H9 (cell line): ENCODE measurements around the gene KATNB1. TPM values are rescaled to one million over a fixed set of nuclear protein-coding genes. Genes with fewer than 3 reads are reported as not detected.
A peak's percentile ranks its signal among the peaks of the same experiment; 100 is the strongest.

Source experiments
- DNase-seq: peaks from one replicate; pipeline ENCODE4 v3.0.0-alpha.2; 2017
- H2AFZ ChIP-seq: one replicate; pipeline ENCODE4 v1.6.1; 2013; ENCODE audit warnings: mild to moderate bottlenecking, low read length, control low read depth, moderate library complexity
- H2AK5ac ChIP-seq: 2 replicates; pipeline ENCODE4 v1.6.1; 2013; ENCODE audit warnings: low read length, control low read depth, mixed read lengths; ENCODE audit not compliant: insufficient read length
- H2BK120ac ChIP-seq: one replicate; pipeline ENCODE4 v1.6.1; 2013; ENCODE audit warnings: low read depth, mild to moderate bottlenecking, low read length, control low read depth, inconsistent platforms; ENCODE audit not compliant: poor library complexity, severe bottlenecking
- H2BK12ac ChIP-seq: 2 replicates; pipeline ENCODE4 v1.6.1; 2013; ENCODE audit warnings: low read length, control low read depth, mixed read lengths, low read depth; ENCODE audit not compliant: insufficient read length
- H2BK15ac ChIP-seq: 2 replicates; pipeline ENCODE4 v1.6.1; 2013; ENCODE audit warnings: low read depth, low read length, control low read depth
- H2BK20ac ChIP-seq: one replicate; pipeline ENCODE4 v1.6.1; 2013; ENCODE audit warnings: low read depth, mild to moderate bottlenecking, low read length, control low read depth, inconsistent platforms; ENCODE audit not compliant: poor library complexity, severe bottlenecking
- H2BK5ac ChIP-seq: 2 replicates; pipeline ENCODE4 v1.6.1; 2013; ENCODE audit warnings: low read length, control low read depth, mixed read lengths; ENCODE audit not compliant: insufficient read length
- H3K14ac ChIP-seq: 2 replicates; pipeline ENCODE4 v1.6.1; 2013; ENCODE audit warnings: low read length, control low read depth; ENCODE audit not compliant: insufficient read depth
- H3K18ac ChIP-seq: 2 replicates; pipeline ENCODE4 v1.6.1; 2013; ENCODE audit warnings: low read depth, mild to moderate bottlenecking, mixed read lengths, low read length, control low read depth; ENCODE audit not compliant: insufficient read length
- H3K23ac ChIP-seq: 2 replicates; pipeline ENCODE4 v1.6.1; 2013; ENCODE audit warnings: low read length, control low read depth, mixed read lengths, low read depth; ENCODE audit not compliant: insufficient read length
- H3K23me2 ChIP-seq: 2 replicates; pipeline ENCODE4 v1.6.1; 2013; ENCODE audit warnings: low read depth, mild to moderate bottlenecking, mixed read lengths, low read length, control low read depth; ENCODE audit not compliant: insufficient read length, poor library complexity, severe bottlenecking
- H3K27ac ChIP-seq: 2 replicates; pipeline ENCODE4 v1.5.1; 2013; ENCODE audit warnings: low read length, control low read depth, mixed read lengths, low read depth; ENCODE audit not compliant: insufficient read length
- H3K27me3 ChIP-seq: 2 replicates; pipeline ENCODE4 v1.6.1; 2013; ENCODE audit warnings: low read length, control low read depth, inconsistent platforms; ENCODE audit not compliant: insufficient read depth
- H3K4ac ChIP-seq: 2 replicates; pipeline ENCODE4 v1.6.1; 2013; ENCODE audit warnings: low read depth, mild to moderate bottlenecking, control low read depth, inconsistent platforms, low read length, moderate library complexity
- H3K4me1 ChIP-seq: 2 replicates; pipeline ENCODE4 v1.6.1; 2013; ENCODE audit warnings: low read length, control low read depth, inconsistent platforms; ENCODE audit not compliant: insufficient read depth
- H3K4me2 ChIP-seq: 2 replicates; pipeline ENCODE4 v1.6.1; 2013; ENCODE audit warnings: low read length, control low read depth, mixed read lengths; ENCODE audit not compliant: insufficient read length, insufficient read depth
- H3K56ac ChIP-seq: 2 replicates; pipeline ENCODE4 v1.6.1; 2013; ENCODE audit warnings: low read depth, mild to moderate bottlenecking, mixed read lengths, low read length, control low read depth; ENCODE audit not compliant: insufficient read length
- H3K79me1 ChIP-seq: 2 replicates; pipeline ENCODE4 v1.6.1; 2013; ENCODE audit warnings: low read depth, mild to moderate bottlenecking, moderate library complexity, low read length, control low read depth, inconsistent platforms; ENCODE audit not compliant: insufficient read depth, poor library complexity, severe bottlenecking
- H3K79me2 ChIP-seq: 2 replicates; pipeline ENCODE4 v1.6.1; 2013; ENCODE audit warnings: low read length, control low read depth, inconsistent platforms; ENCODE audit not compliant: insufficient read depth
- H3K9ac ChIP-seq: 2 replicates; pipeline ENCODE4 v1.6.1; 2013; ENCODE audit warnings: low read length, control low read depth, mixed read lengths; ENCODE audit not compliant: insufficient read length; ENCODE audit errors: extremely low read depth
- H3K9me3 ChIP-seq: one replicate; pipeline ENCODE4 v1.6.1; 2013; ENCODE audit warnings: low read depth, low read length, inconsistent platforms; ENCODE audit not compliant: control insufficient read depth
- H3T11ph ChIP-seq: one replicate; pipeline ENCODE4 v1.6.1; 2013; ENCODE audit warnings: mild to moderate bottlenecking, low read length, control low read depth, inconsistent platforms
- H4K20me1 ChIP-seq: one replicate; pipeline ENCODE4 v1.6.1; 2013; ENCODE audit not compliant: control insufficient read depth, insufficient read length, insufficient read depth
- H4K5ac ChIP-seq: 2 replicates; pipeline ENCODE4 v1.6.1; 2013; ENCODE audit warnings: low read depth, mild to moderate bottlenecking, mixed read lengths, low read length, control low read depth; ENCODE audit not compliant: insufficient read length
- H4K8ac ChIP-seq: replicated peaks from 2 replicates; pipeline ENCODE4 v1.6.1; 2013; ENCODE audit warnings: low read length, control low read depth, mixed read lengths, low read depth; ENCODE audit not compliant: insufficient read length
- H4K91ac ChIP-seq: 2 replicates; pipeline ENCODE4 v1.6.1; 2013; ENCODE audit warnings: low read depth, mild to moderate bottlenecking, moderate library complexity, mixed read lengths, low read length, control low read depth; ENCODE audit not compliant: insufficient read length
- H3K27ac Mint-ChIP-seq, 3 experiments: 2 replicates in 2 of 3; 3 replicates in 1 of 3; pipeline ENCODE4 v1.8.0; 2020 to 2021; ENCODE audit warnings: mixed read lengths in 3 of 3, mild to moderate bottlenecking in 1 of 3, moderate library complexity in 1 of 3
- H3K27me3 Mint-ChIP-seq: 2 replicates; pipeline ENCODE4 v1.8.0; 2021; ENCODE audit warnings: low read depth, mild to moderate bottlenecking, moderate library complexity, mixed read lengths
- H3K36me3 Mint-ChIP-seq, 3 experiments: 2 replicates in 2 of 3; 3 replicates in 1 of 3; pipeline ENCODE4 v1.8.0; 2020 to 2021; ENCODE audit warnings: low read depth in 3 of 3, mixed read lengths in 3 of 3; ENCODE audit not compliant: insufficient read depth in 1 of 3
- H3K4me1 Mint-ChIP-seq, 2 experiments: 2 replicates each; pipeline ENCODE4 v1.8.0; 2020; ENCODE audit warnings: mixed read lengths in 2 of 2
- H3K4me3 Mint-ChIP-seq, 2 experiments: 2 replicates in 1 of 2; 3 replicates in 1 of 2; pipeline ENCODE4 v1.8.0; 2020 to 2021; ENCODE audit warnings: mild to moderate bottlenecking in 2 of 2, mixed read lengths in 2 of 2, moderate library complexity in 1 of 2
- H3K9me3 Mint-ChIP-seq, 2 experiments: 2 replicates in 1 of 2; 3 replicates in 1 of 2; pipeline ENCODE4 v1.8.0; 2020; ENCODE audit warnings: mild to moderate bottlenecking in 2 of 2, mixed read lengths in 2 of 2, moderate library complexity in 1 of 2
- CTCF ChIP-seq: fragments of 200-600 bp; sonication (generic); conservative IDR thresholded peaks from 3 replicates; pipeline ENCODE4 v1.8.0; 2021; ENCODE audit warnings: antibody characterized with exemption, mild to moderate bottlenecking
- WGBS: extraction: QIAGEN DNeasy Blood & Tissue Kit; methylation state at CpG from one replicate; pipeline ENCODE4 v1.1.7; 2013; ENCODE audit warnings: missing lambda C conversion rate, low lambda C conversion rate, mixed read lengths; ENCODE audit not compliant: insufficient read length; ENCODE audit errors: extremely low coverage; 5-methylcytosine and 5-hydroxymethylcytosine counted together
- total RNA-seq: library from RNA; stranded (reverse); gene quantifications from 2 replicates; pipeline ENCODE4 v1.2.1, GENCODE V29; 2021

Gene KATNB1
- total RNA-seq, 1 experiment from 2014 or later: 29.9 TPM

GRCh38 chr16:57734925-57735754, 430 bp upstream of the KATNB1 start:
- peak; percentile 100 for DNase-seq
- Histone ChIP-seq H2BK20ac (no peak overlapping the region), H4K20me1 (no peaks in the 10 kb centered on the region), H2BK120ac (peak overlapping the region; percentile 89), H2BK15ac (no peak overlapping the region), H3K79me1 (no peaks in the 10 kb centered on the region), H3K4me2 (peak overlapping the region; percentile 88), H2AFZ (no peak overlapping the region), H3K56ac (no peak overlapping the region), H3K27me3 (no peaks in the 10 kb centered on the region), H3K9me3 (no peaks in the 10 kb centered on the region), H3K23ac (no peak overlapping the region), H3K4ac (no peak overlapping the region; the same call in 1 of the 2 replicates), H2BK5ac (no peak overlapping the region), H3K14ac (peak overlapping the region; percentile 88; the same call in 1 of the 2 replicates), H3T11ph (no peak overlapping the region), H4K8ac (no peak overlapping the region), H3K23me2 (peaks cover 11% of the 10 kb centered on the region), H2AK5ac (no peak overlapping the region), H4K91ac (no peak overlapping the region), H2BK12ac (no peak overlapping the region), H4K5ac (no peak overlapping the region), H3K9ac (peak overlapping the region; percentile 90), H3K4me1 (no peaks in the 10 kb centered on the region), H3K79me2 (no peaks in the 10 kb centered on the region), H3K27ac (no peak overlapping the region), H3K18ac (peak overlapping the region; percentile 92)
- TF ChIP-seq CTCF: no peak
- H3K4me1 Mint-ChIP-seq: peaks cover 11 to 22% of the 10 kb centered on the region in 2 experiments
- H3K27ac Mint-ChIP-seq: peak overlapping the region; percentile 97 to 100 (median 100)
- WGBS: no CpG with 5 or more reads among the region's 45 CpGs
- peaks cover 5% of the 10 kb centered on the region for H3K27me3 Mint-ChIP-seq
- peaks cover 5 to 9% (median 7%) of the 10 kb centered on the region in 3 experiments; a peak in 3 of 7 replicates for H3K36me3 Mint-ChIP-seq
- H3K9me3 Mint-ChIP-seq: no peaks in the 10 kb centered on the region
- H3K4me3 Mint-ChIP-seq: peak overlapping the region; percentile 97 to 98
